ENCODE data around the gene CDH10.

- TF ChIP-seq POLR2A (IDR thresholded peaks at IDR 0.05) (no peak), CTCF (IDR thresholded peaks at IDR 0.05) (no peak)
These were observed 1.6 kb downstream of the CDH10 start for GRCh38 chr5:24643156-24643555.
